Stimulated activated CD8-positive, alpha-beta memory T cell treated with anti-CD3 and anti-CD28 coated beads, Interleukin-4, amount 100 ng/mL, for 1 hour (primary cell): Measurements from ENCODE around the gene GPC3.
"Not testable (repeated sequence)": the region's sequence is repeated elsewhere in the genome, so short reads cannot be mapped to it uniquely, and the experiment has no call there.

Experiments used
- DNase-seq, 2 donors: peaks; one replicate each; pipeline ENCODE4 v3.0.0-alpha.2; 2020; ENCODE audit warnings: low read depth in 2 of 2, low spot score in 1 of 2

Gene GPC3

GRCh38 chrX:133655275-133656265 is 329.8 kb downstream of the GPC3 start:
- no peak for DNase-seq

- DNase-seq, result no peak
Measured at GRCh38 chrX:133654811-133655210, 330.6 kb downstream of the GPC3 start.

GRCh38 chrX:133653358-133653757 is 332.0 kb downstream of the GPC3 start:
- no peak for DNase-seq

GRCh38 chrX:133652185-133652584 is 333.2 kb downstream of the GPC3 start:
- DNase-seq, result no peak

- no peak for DNase-seq
Measured at GRCh38 chrX:133650239-133650638, 335.2 kb downstream of the GPC3 start.

- DNase-seq, result no peak
Measured at GRCh38 chrX:133649651-133650050, 335.7 kb downstream of the GPC3 start.

GRCh38 chrX:133648594-133648993 is 336.8 kb downstream of the GPC3 start:
- no peak for DNase-seq

GRCh38 chrX:133646719-133647116 is 338.7 kb downstream of the GPC3 start:
- no peak for DNase-seq

- no peak for DNase-seq
Measured at GRCh38 chrX:133645977-133646718, 339.2 kb downstream of the GPC3 start.

- DNase-seq, result no peak
Measured at GRCh38 chrX:133645256-133645655, 340.1 kb downstream of the GPC3 start.

- no peak for DNase-seq
Measured at GRCh38 chrX:133640161-133641015, 345.0 kb downstream of the GPC3 start.

GRCh38 chrX:133639726-133640125 is 345.7 kb downstream of the GPC3 start:
- DNase-seq, result no peak

GRCh38 chrX:133638285-133638684 is 347.1 kb downstream of the GPC3 start:
- no peak for DNase-seq

GRCh38 chrX:133637765-133638164 is 347.6 kb downstream of the GPC3 start:
- DNase-seq, result no peak

GRCh38 chrX:133636009-133636408 is 349.4 kb downstream of the GPC3 start:
- no peak for DNase-seq

GRCh38 chrX:133634416-133634815 is 351.0 kb downstream of the GPC3 start:
- DNase-seq, result no peak

GRCh38 chrX:133633950-133634349 is 351.4 kb downstream of the GPC3 start:
- DNase-seq, result no peak

- DNase-seq, result no peak
Measured at GRCh38 chrX:133633162-133633561, 352.2 kb downstream of the GPC3 start.

- no peak for DNase-seq
Measured at GRCh38 chrX:133630362-133630761, 355.0 kb downstream of the GPC3 start.

- no peak for DNase-seq
Measured at GRCh38 chrX:133627673-133628072, 357.7 kb downstream of the GPC3 start.

- DNase-seq, result not testable (repeated sequence)
Measured at GRCh38 chrX:133621384-133621783, 364.0 kb downstream of the GPC3 start.
